ENCODE measurements around the gene SON.
"Not testable (repeated sequence)": the region's sequence is repeated elsewhere in the genome, so short reads cannot be mapped to it uniquely, and the experiment has no call there.

SON gene

GRCh38 chr21:33578214-33578613 lies 35.4 kb downstream of the SON start:
- DNase-seq (ENCODE audit: low spot score): peak; percentile 14

GRCh38 chr21:33578959-33579542 lies 36.2 kb downstream of the SON start:
- no peak for DNase-seq (ENCODE audit: low spot score)

- DNase-seq (ENCODE audit: low spot score): no peak
These were observed 41.6 kb downstream of the SON start for GRCh38 chr21:33584455-33584854.

- no peak for DNase-seq (ENCODE audit: low spot score)
These were observed 44.1 kb downstream of the SON start for GRCh38 chr21:33586927-33587326.

- peak; percentile 28 for DNase-seq (ENCODE audit: low spot score)
These were observed 45.1 kb downstream of the SON start for GRCh38 chr21:33587792-33588484.

GRCh38 chr21:33588485-33589335 lies 45.9 kb downstream of the SON start, which contains the start of gene DONSON:
DONSON (minus strand) TSS chr21:33588684; CDS start chr21:33588641, 43 bp downstream.
- DNase-seq (ENCODE audit: low spot score): peak; percentile 99

- DNase-seq (ENCODE audit: low spot score): no peak
These were observed 55.2 kb downstream of the SON start for GRCh38 chr21:33598051-33598450.

GRCh38 chr21:33608559-33608958 lies 65.7 kb downstream of the SON start:
- DNase-seq (ENCODE audit: low spot score): peak; percentile 2

- no peak for DNase-seq (ENCODE audit: low spot score)
These were observed 68.3 kb downstream of the SON start for GRCh38 chr21:33611006-33611744.

- DNase-seq (ENCODE audit: low spot score): not testable (repeated sequence)
These were observed 74.7 kb downstream of the SON start for GRCh38 chr21:33617565-33617964.

GRCh38 chr21:33618407-33618806 lies 75.6 kb downstream of the SON start:
- DNase-seq (ENCODE audit: low spot score): no peak

- DNase-seq (ENCODE audit: low spot score): no peak
These were observed 76.9 kb downstream of the SON start for GRCh38 chr21:33619726-33620125.

- no peak for DNase-seq (ENCODE audit: low spot score)
These were observed 79.4 kb downstream of the SON start for GRCh38 chr21:33622253-33622652.

GRCh38 chr21:33626151-33626550 lies 83.3 kb downstream of the SON start:
- DNase-seq (ENCODE audit: low spot score): not testable (repeated sequence)

Data from AG08395 (cell line).